Measurements from ENCODE around the gene CCDC85C. TPM values are rescaled to one million over a fixed set of nuclear protein-coding genes. Genes with fewer than 3 reads are reported as not detected.

CCDC85C gene
- total RNA-seq, 4 donors from 2014 or later: 0.88 to 56.3 (median 13.6) TPM

DNA sequence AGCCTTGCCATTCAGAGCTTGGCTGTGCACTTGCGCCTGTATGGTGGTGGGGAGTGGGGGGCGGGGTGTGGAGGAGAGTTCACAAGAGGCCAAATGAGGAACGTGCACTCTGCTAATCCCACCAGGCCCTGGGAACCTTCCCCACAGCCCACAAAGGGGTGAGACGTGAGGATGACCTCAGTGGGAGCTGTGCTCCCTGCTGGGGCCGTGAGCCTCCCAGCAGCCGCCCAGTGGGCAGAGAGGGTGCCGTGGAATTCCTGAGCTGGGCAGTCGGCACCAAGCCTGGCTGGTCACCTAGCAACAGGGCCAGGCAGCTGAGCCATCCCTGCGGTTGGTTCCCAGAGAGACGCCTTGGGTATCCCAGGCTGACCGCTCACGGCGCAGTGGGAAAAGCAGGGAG, 69.1 kb downstream of the CCDC85C start:
- H3K4me3 ChIP-seq: no peak overlapping the region
- no peaks in the 10 kb centered on the region for H3K36me3 ChIP-seq
- no peaks in the 10 kb centered on the region for H3K9me3 ChIP-seq
- peaks cover 13 to 34% of the 10 kb centered on the region in 2 donors for H3K4me1 ChIP-seq
- peak in 1 of 2 donors; percentile 46 for DNase-seq
- no peaks in the 10 kb centered on the region for H3K27me3 ChIP-seq
- TF ChIP-seq POLR2A (IDR thresholded peaks at IDR 0.05): no peak
- TF ChIP-seq, protein P1, sequence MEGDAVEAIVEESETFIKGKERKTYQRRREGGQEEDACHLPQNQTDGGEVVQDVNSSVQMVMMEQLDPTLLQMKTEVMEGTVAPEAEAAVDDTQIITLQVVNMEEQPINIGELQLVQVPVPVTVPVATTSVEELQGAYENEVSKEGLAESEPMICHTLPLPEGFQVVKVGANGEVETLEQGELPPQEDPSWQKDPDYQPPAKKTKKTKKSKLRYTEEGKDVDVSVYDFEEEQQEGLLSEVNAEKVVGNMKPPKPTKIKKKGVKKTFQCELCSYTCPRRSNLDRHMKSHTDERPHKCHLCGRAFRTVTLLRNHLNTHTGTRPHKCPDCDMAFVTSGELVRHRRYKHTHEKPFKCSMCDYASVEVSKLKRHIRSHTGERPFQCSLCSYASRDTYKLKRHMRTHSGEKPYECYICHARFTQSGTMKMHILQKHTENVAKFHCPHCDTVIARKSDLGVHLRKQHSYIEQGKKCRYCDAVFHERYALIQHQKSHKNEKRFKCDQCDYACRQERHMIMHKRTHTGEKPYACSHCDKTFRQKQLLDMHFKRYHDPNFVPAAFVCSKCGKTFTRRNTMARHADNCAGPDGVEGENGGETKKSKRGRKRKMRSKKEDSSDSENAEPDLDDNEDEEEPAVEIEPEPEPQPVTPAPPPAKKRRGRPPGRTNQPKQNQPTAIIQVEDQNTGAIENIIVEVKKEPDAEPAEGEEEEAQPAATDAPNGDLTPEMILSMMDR (IDR thresholded peaks at IDR 0.05): no peak
- intact Hi-C loops (cut with DNase I; ENCODE audit: low total_unique reads): no loop called here
- H3K27ac ChIP-seq: peak overlapping the region; percentile 64 to 85

DNA sequence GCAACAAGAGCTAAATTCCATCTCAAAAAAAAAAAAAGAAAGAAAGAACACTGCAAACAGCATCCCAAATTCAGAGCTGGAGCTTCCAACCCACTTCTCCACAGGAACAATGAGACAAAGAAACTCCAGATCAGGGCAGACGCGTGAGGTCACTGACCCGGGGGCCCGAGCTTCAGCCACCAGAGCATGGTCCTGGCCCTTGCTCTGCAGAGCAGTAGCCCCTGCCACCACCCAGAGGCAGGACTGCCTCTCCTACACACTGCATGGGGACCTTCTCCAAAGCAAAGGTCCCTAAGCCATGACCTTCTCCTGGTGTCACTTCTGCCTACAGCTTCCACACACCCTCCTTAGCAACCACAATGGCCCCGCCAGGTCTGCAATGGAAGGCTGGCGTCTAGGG, 69.7 kb downstream of the CCDC85C start:
- Histone ChIP-seq H3K4me1 (peaks cover 13 to 34% of the 10 kb centered on the region in 2 donors), H3K27ac (peak overlapping the region; percentile 64 to 85), H3K4me3 (no peak overlapping the region), H3K27me3 (no peaks in the 10 kb centered on the region), H3K36me3 (no peaks in the 10 kb centered on the region), H3K9me3 (no peaks in the 10 kb centered on the region)
- no peak for TF ChIP-seq POLR2A (IDR thresholded peaks at IDR 0.05)
- intact Hi-C loops (cut with DNase I; ENCODE audit: low total_unique reads): no loop called here
- DNase-seq: no peak

DNA sequence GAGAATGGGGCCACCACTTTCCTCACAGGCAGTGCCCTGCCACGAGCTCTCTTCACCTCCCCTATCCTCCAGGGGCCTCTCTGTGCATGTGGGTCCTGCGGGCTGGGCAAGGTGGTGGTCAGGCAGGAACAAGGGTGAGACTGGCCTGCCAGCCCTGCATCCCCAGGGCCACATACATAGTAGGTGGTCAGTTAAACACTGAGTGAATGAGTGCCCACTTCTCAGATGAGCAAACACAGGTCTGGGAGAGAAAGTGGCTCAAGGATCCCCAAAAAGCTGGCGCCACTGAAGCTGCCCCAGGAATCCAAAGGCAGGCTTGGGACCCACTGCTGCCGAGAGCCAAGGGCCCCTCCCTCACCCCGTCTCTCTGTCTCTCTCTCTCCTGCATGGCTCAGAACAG, 71.7 kb downstream of the CCDC85C start:
- intact Hi-C loops (cut with DNase I; ENCODE audit: low total_unique reads): no loop called here
- H3K4me1 ChIP-seq: peaks cover 5 to 25% of the 10 kb centered on the region in 2 donors
- H3K27me3 ChIP-seq: no peaks in the 10 kb centered on the region
- DNase-seq: no peak
- TF ChIP-seq, protein P1 (IDR thresholded peaks at IDR 0.05): no peak
- TF ChIP-seq POLR2A (IDR thresholded peaks at IDR 0.05): no peak
- H3K9me3 ChIP-seq: no peaks in the 10 kb centered on the region
- peak overlapping the region; percentile 70 to 82 for H3K27ac ChIP-seq
- no peaks in the 10 kb centered on the region for H3K36me3 ChIP-seq
- no peak overlapping the region for H3K4me3 ChIP-seq

DNA sequence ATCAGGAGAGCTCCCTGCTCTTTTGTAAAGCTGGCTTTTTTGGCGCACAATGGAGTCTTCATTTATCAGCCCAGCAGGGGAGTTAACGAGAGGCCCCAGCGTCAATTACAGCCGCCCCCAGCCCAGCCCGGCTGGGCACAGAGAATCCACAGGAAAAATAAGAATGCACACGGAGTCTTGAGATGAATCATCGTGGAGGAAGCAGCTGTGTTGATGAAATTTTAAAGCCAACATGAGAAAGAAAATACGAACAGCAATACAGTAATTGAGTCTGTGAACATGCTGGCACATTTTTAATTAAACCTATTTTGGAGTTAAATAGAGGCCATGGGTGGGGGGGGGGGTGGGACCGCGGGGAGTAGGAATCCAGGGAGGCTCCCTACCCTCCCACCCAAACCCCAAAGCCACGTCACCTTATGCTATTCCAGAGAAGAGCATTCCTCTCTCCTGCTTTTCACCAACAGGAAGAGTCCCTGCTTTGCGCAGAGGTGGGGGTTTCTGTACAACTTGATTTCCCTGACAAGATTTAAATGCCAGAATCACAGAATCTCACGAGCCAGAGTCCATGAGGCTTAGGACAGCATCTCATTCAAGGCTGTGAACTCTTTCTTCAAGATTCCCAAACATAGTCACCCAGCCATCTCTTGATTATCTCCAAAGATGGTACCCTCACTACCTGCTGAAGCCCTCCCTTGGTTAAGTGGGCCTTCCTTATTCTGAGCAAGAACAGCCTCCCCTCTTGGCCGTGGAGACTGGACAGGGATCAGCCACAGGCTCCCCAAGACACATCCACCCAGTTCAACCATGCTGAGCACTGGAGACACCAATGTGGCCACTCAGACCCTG, 72.5 kb downstream of the CCDC85C start:
- H3K27me3 ChIP-seq: no peaks in the 10 kb centered on the region
- TF ChIP-seq POLR2A (IDR thresholded peaks at IDR 0.05): no peak
- TF ChIP-seq, protein P1 (IDR thresholded peaks at IDR 0.05): no peak
- H3K36me3 ChIP-seq: no peaks in the 10 kb centered on the region
- DNase-seq: no peak
- H3K9me3 ChIP-seq: no peaks in the 10 kb centered on the region
- peaks cover 5 to 18% of the 10 kb centered on the region in 2 donors for H3K4me1 ChIP-seq
- peak overlapping the region; percentile 70 to 82 for H3K27ac ChIP-seq
- H3K4me3 ChIP-seq: no peak overlapping the region
- intact Hi-C loops (cut with DNase I; ENCODE audit: low total_unique reads): no loop called here

DNA sequence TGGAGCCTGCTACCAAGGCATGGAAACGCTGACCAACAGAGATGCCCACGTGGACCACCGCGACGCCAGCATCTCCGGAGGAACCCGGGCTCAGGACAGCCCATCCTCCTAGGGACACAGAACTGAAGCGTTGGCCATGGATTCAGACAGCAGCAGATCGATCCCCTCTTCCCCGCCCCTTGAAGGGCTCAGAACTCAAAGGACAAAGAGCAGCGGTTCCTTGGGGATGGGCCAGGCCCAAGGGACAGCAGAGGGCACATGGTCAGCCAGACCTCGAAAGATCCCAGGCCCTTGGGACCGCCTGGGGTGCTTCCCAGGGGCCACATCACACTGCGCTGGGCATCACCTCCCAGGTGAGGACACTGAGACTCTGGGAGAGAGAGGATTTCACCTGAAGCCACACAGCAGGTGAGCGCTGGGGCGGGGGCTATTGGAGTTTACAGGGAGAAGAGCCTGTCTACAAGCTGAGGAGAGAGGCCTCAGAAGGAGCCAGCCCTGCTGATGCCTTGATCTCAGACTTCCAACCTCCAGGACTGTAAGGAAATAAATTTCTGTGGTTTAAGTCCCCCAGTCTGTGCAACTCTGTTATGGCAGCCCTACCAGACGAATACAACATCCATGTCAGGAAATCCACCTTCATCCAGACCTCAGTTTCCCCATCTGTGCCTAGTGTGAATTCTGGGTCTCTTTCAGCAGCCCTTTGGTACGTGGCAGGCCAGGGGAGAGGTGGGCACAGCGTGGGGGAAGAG, 73.4 kb downstream of the CCDC85C start:
- peaks cover 3 to 17% of the 10 kb centered on the region in 2 donors for H3K4me1 ChIP-seq
- no peak overlapping the region for H3K4me3 ChIP-seq
- intact Hi-C loops (cut with DNase I; ENCODE audit: low total_unique reads): no loop called here
- peak overlapping the region; percentile 70 to 82 for H3K27ac ChIP-seq
- no peak for TF ChIP-seq POLR2A (IDR thresholded peaks at IDR 0.05)
- TF ChIP-seq, protein P1 (IDR thresholded peaks at IDR 0.05): no peak
- no peaks in the 10 kb centered on the region for H3K36me3 ChIP-seq
- H3K9me3 ChIP-seq: no peaks in the 10 kb centered on the region
- H3K27me3 ChIP-seq: no peaks in the 10 kb centered on the region
- DNase-seq: no peak
